Smooth muscle cell (in vitro differentiated cells): ENCODE data around the gene SLC40A1. TPM values are rescaled to one million over a fixed set of nuclear protein-coding genes. Genes with fewer than 3 reads are reported as not detected.

Experiments
- DNase-seq: peaks from one replicate; lab custom pipeline; 2025; ENCODE audit not compliant: unreplicated experiment; lab: John Stamatoyannopoulos, UW
- H2AFZ ChIP-seq: fragments of 200-600 bp; sonication (generic); 2 replicates; pipeline ENCODE4 v1.6.0; 2016; ENCODE audit warnings: antibody characterized with exemption, low read depth, mild to moderate bottlenecking
- H3F3A ChIP-seq: fragments of 200-600 bp; sonication (generic); 2 replicates; pipeline ENCODE4 v1.6.0; 2017; ENCODE audit warnings: antibody characterized with exemption, low read depth
- H3K27ac ChIP-seq: fragments of 200-600 bp; sonication (generic); 2 replicates; pipeline ENCODE4 v1.5.1; 2016; ENCODE audit warnings: low read depth, mild to moderate bottlenecking
- H3K27me3 ChIP-seq: fragments of 200-600 bp; sonication (generic); 2 replicates; pipeline ENCODE4 v1.6.1; 2016; ENCODE audit warnings: low read depth, mild to moderate bottlenecking
- H3K36me3 ChIP-seq: fragments of 200-600 bp; sonication (generic); 2 replicates; pipeline ENCODE4 v1.5.1; 2016; ENCODE audit warnings: low read depth
- H3K4me1 ChIP-seq: fragments of 200-600 bp; sonication (generic); 2 replicates; pipeline ENCODE4 v1.5.1; 2016; ENCODE audit warnings: low read depth
- H3K4me2 ChIP-seq: fragments of 200-600 bp; sonication (generic); 2 replicates; pipeline ENCODE4 v1.6.0; 2016; ENCODE audit warnings: mild to moderate bottlenecking
- H3K4me3 ChIP-seq: fragments of 200-600 bp; sonication (generic); 2 replicates; pipeline ENCODE4 v1.5.1; 2016; ENCODE audit warnings: mild to moderate bottlenecking
- H3K79me2 ChIP-seq: fragments of 200-600 bp; sonication (generic); 2 replicates; pipeline ENCODE4 v1.6.0; 2016; ENCODE audit warnings: low read depth, mild to moderate bottlenecking
- H3K9ac ChIP-seq: fragments of 200-600 bp; sonication (generic); 2 replicates; pipeline ENCODE4 v1.6.0; 2016; ENCODE audit warnings: low read depth
- H3K9me3 ChIP-seq: fragments of 200-600 bp; sonication (generic); replicated peaks from 2 replicates; pipeline ENCODE4 v1.5.1; 2016; ENCODE audit warnings: low read depth
- H4K20me1 ChIP-seq: fragments of 200-600 bp; sonication (generic); 2 replicates; pipeline ENCODE4 v1.6.0; 2016; ENCODE audit warnings: low read depth
- CTCF ChIP-seq: fragments of 200-600 bp; sonication (generic); IDR thresholded peaks from 2 replicates; pipeline ENCODE4 v1.5.1; 2017; ENCODE audit warnings: borderline replicate concordance, mild to moderate bottlenecking, antibody characterized with exemption; ENCODE audit not compliant: insufficient read depth, poor library complexity, severe bottlenecking
- WGBS: methylation state at CpG from one replicate; pipeline ENCODE4 v1.1.7; 2016; ENCODE audit warnings: low lambda C conversion rate; 5-methylcytosine and 5-hydroxymethylcytosine counted together
- polyA plus RNA-seq: library from polyadenylated mRNA; unstranded; fragments of >200 nt; fragmentation: Nextera tagmentation; extraction: Ambion mirVana; gene quantifications from 2 replicates; pipeline ENCODE4 v1.2.1, GENCODE V29; 2016
- total RNA-seq: library from RNA; depleted of rRNA; stranded (reverse); fragments of >200 nt; gene quantifications from 2 replicates; pipeline ENCODE4 v1.2.3, GENCODE V29; 2014

SLC40A1 gene
- total and polyA plus RNA-seq, 2 experiments from 2014 or later, result 8.7 to 10.5 TPM

- TF ChIP-seq CTCF, result no peak
- Histone ChIP-seq H3K9ac (no peak overlapping the region), H3K79me2 (no peaks in the 10 kb centered on the region), H3K27me3 (no peaks in the 10 kb centered on the region), H3K27ac (no peak overlapping the region), H2AFZ (no peak overlapping the region), H3K4me1 (no peaks in the 10 kb centered on the region), H3F3A (no peaks in the 10 kb centered on the region), H4K20me1 (no peaks in the 10 kb centered on the region), H3K4me3 (no peak overlapping the region), H3K9me3 (no peaks in the 10 kb centered on the region), H3K4me2 (no peak overlapping the region), H3K36me3 (no peaks in the 10 kb centered on the region)
- WGBS, result 89% methylated on average over 5 of the region's 5 CpGs
- DNase-seq, result no peak
Measured at GRCh38 chr2:189541591-189541990, 39.0 kb downstream of the SLC40A1 start.

- 84% methylated on average over 1 of the region's 1 CpG for WGBS
- Histone ChIP-seq H3K4me1 (no peaks in the 10 kb centered on the region), H4K20me1 (no peaks in the 10 kb centered on the region), H3K79me2 (no peaks in the 10 kb centered on the region), H3K9me3 (no peaks in the 10 kb centered on the region), H3K9ac (no peak overlapping the region), H3K27me3 (no peaks in the 10 kb centered on the region), H3K4me2 (no peak overlapping the region), H2AFZ (peak overlapping the region; percentile 13), H3K4me3 (no peak overlapping the region), H3F3A (no peaks in the 10 kb centered on the region), H3K36me3 (no peaks in the 10 kb centered on the region), H3K27ac (no peak overlapping the region)
- no peak for DNase-seq
- TF ChIP-seq CTCF, result no peak
Measured at GRCh38 chr2:189540551-189540950, 40.0 kb downstream of the SLC40A1 start.

GRCh38 chr2:189538402-189538801 lies 42.2 kb downstream of the SLC40A1 start:
- Histone ChIP-seq H3K4me2 (no peak overlapping the region), H3K36me3 (no peaks in the 10 kb centered on the region), H3K4me3 (no peak overlapping the region), H3K9ac (no peak overlapping the region), H3F3A (no peaks in the 10 kb centered on the region), H3K79me2 (no peaks in the 10 kb centered on the region), H3K9me3 (no peaks in the 10 kb centered on the region), H4K20me1 (no peaks in the 10 kb centered on the region), H3K27ac (no peak overlapping the region), H2AFZ (no peak overlapping the region), H3K27me3 (no peaks in the 10 kb centered on the region), H3K4me1 (no peaks in the 10 kb centered on the region)
- TF ChIP-seq CTCF, result no peak
- WGBS, result 86% methylated on average over 1 of the region's 1 CpG
- no peak for DNase-seq

GRCh38 chr2:189536830-189537229 lies 43.8 kb downstream of the SLC40A1 start:
- no peak overlapping the region for H2AFZ ChIP-seq
- no peak for TF ChIP-seq CTCF
- H3K36me3 ChIP-seq, result no peaks in the 10 kb centered on the region
- H3K4me1 ChIP-seq, result no peaks in the 10 kb centered on the region
- no peak overlapping the region for H3K4me3 ChIP-seq
- H3F3A ChIP-seq, result no peaks in the 10 kb centered on the region
- no peak overlapping the region for H3K27ac ChIP-seq
- 87% methylated on average over 3 of the region's 3 CpGs for WGBS
- H3K27me3 ChIP-seq, result no peaks in the 10 kb centered on the region
- H3K79me2 ChIP-seq, result no peaks in the 10 kb centered on the region
- DNase-seq, result no peak
- no peaks in the 10 kb centered on the region for H4K20me1 ChIP-seq
- H3K4me2 ChIP-seq, result no peak overlapping the region
- H3K9ac ChIP-seq, result no peak overlapping the region
- no peaks in the 10 kb centered on the region for H3K9me3 ChIP-seq
